GM23248 (cell line): ENCODE measurements around the gene PPP6R2.

ENCODE experiments used
- EZH2 ChIP-seq: fragments of 200-600 bp; sonication (generic); IDR thresholded peaks from 2 replicates; pipeline ENCODE4 v1.6.1; 2018; ENCODE audit warnings: antibody characterized with exemption, mild to moderate bottlenecking; ENCODE audit not compliant: insufficient read depth, poor library complexity, severe bottlenecking
- EZH2phosphoT487 ChIP-seq: fragments of 200-600 bp; sonication (generic); IDR thresholded peaks from 2 replicates; pipeline ENCODE4 v1.6.1; 2018; ENCODE audit warnings: antibody characterized with exemption, moderate library complexity, mild to moderate bottlenecking, low read depth; ENCODE audit not compliant: insufficient read depth

- TF ChIP-seq EZH2 (no peak), EZH2phosphoT487 (no peak)
These were observed 24.8 kb downstream of the PPP6R2 start for GRCh38 chr22:50367778-50368500.
